ENCODE measurements around the gene MAGOH. TPM values are rescaled to one million over a fixed set of nuclear protein-coding genes. Genes with fewer than 3 reads are reported as not detected.
"Not testable (repeated sequence)": the region's sequence is repeated elsewhere in the genome, so short reads cannot be mapped to it uniquely, and the experiment has no call there.

MAGOH gene
- total RNA-seq, 1 experiment from 2014 or later, result 44.5 TPM

DNA sequence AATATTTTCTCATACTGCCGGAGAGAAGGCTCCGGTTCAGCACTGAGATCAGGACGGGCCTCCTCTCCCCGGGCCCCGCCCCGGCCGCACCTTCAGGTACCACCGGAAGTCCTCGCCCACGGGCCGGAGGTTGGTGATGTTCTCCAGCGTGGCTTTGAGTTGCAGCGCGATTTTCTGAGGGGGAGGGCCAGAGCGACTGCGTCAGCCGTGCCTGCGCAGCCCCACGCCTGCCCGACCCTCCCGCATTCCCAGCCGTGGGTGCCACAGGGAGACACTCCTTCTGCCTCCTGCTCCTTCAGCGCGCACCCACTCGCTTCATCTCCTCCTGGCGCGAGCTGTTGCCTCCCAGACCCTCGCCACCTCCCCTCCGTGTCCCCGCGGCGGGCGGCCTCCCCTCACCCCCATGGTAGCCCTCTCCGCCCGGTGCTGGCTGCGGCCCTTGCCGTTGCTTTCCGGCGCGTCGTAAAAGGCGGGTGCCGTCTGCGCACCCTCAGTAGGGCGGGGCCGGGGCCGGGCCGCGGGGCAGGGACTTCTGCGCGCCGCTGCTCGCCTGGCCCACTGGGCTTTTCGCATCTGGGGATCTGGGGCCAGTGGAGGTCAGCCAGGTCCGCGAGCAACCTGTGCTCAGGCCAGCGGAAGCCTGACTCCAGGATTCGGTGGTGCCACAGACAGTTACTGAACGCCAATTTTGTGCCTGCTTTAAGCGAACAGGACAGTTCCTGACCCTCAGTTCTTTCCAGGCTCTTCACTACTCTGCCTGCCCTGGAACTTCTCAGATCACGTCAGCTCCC, 18.0 kb downstream of the MAGOH start, which contains the start of gene CZIB:
TSS of gene CZIB (minus strand) at position 464 of the 791 bp plus-strand sequence. CDS start at position 405, 59 bp downstream.
- peak; percentile 90 for DNase-seq (ENCODE audit: low read depth)

DNA sequence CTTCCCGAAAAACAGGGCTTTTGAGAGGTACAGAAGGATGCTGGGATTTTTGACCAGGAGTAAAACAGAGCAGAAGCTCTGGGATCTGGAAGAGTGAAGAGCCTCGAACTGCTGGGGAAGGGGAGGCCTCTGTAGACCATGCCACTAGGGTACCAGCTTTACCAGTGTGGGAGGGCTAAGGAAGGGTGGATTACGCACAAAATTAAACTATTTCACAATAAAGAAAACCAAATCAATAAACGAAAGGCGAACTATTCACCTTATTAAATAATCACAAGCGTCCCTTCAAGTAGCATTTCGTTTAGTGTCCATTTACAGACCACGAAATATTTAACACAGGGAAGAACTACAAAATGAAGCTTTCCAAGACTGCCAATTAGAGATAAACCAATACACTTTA, 18.6 kb downstream of the MAGOH start:
- DNase-seq (ENCODE audit: low read depth), result no peak

DNA sequence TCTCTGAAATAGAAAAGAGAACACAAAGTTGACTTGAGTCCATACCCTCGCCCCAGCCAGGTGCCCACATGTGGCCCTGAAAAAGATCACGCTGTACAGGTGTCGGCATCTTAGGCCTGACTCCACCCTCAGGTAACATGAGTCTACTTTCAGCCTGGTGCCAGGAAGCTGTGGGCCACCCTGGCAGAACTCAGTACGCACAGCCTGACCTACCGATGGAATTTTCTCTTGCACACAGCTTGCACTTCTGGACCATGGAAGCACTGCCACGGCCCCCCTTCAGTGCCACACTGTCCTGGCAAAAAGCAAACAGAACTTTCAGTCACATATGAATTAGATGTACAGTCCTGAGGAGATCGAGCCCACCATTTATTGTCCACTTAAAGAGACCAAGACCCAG, 20.1 kb downstream of the MAGOH start:
- no peak for DNase-seq (ENCODE audit: low read depth)

DNA sequence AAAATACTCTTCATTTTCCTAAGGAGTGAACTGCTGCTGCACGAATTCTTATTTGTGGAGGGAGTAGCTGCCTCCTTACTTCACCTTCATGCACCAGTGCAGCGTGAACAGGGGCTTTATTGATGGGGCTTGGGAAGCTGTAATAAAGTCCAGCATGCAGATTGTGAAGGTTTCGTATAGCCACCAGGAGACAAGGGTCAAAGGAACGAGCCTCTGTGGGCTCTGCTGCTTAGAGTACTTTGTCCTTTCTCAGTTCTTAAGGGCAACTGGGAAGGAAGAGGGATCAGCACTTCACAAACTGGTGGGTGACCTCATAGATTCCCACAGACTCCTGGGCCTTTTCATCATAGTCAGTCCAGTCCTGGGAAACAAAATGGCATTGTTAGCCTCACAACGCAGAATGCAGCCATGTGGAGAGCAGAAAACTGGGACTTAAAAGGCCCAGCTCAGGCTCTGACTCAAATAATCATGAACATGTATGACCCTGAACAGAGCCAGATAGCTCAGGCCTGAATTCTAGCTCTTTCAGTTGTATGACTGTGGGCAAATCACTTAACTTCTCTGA, 23.9 kb downstream of the MAGOH start:
- DNase-seq (ENCODE audit: low read depth), result no peak

DNA sequence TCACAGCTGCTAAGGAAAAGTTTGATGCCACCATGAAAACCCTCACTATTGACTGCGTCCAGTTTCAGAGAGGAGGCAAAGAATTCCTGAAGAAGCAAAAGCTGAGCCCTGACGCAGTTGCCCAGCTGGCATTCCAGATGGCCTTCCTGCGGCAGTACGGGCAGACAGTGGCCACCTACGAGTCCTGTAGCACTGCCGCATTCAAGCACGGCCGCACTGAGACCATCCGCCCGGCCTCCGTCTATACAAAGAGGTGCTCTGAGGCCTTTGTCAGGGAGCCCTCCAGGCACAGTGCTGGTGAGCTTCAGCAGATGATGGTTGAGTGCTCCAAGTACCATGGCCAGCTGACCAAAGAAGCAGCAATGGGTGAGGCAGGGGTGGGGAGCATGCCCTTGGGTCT, 27.4 kb downstream of the MAGOH start:
- DNase-seq (ENCODE audit: low read depth), result no peak

DNA sequence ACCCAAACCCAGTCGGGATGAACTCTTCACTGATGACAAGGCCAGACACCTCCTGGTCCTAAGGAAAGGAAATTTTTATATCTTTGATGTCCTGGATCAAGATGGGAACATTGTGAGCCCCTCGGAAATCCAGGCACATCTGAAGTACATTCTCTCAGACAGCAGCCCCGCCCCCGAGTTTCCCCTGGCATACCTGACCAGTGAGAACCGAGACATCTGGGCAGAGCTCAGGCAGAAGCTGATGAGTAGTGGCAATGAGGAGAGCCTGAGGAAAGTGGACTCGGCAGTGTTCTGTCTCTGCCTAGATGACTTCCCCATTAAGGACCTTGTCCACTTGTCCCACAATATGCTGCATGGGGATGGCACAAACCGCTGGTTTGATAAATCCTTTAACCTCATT, 28.0 kb downstream of the MAGOH start:
- DNase-seq (ENCODE audit: low read depth), result no peak

- DNase-seq (ENCODE audit: low read depth), result no peak
Measured at GRCh38 chr1:53207726-53208125, 30.6 kb downstream of the MAGOH start.

DNA sequence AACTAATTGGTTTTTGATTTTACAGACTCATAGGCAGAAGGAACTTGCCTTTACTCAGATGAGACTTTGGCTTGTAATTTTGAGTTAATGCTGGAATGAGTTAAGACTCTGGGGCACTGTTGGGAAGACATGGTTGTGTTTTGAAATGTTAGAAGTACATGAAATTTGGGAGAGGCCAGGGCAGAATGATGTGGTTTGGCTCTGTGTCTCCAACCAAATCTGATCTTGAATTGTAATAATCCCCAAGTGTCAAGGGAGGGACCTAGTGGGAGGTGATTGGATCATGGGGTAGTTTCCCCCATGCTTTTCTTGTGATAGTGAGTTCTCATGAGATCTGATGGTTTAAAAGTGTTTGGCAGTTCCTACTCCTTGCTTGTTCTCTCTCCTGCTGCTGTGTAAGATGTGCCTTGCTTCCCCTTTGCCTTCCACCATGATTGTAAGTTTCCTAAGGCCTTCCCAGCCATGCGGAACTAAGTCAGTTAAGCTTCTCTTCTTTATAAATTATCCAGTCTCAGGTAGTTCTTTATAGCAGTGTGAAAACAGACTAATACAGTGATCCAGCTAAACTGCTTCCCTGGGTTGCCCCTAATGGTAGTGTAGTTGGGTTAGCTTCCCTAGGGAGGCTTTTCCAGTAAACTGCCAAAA, 31.5 kb downstream of the MAGOH start:
- no peak for DNase-seq (ENCODE audit: low read depth)

DNA sequence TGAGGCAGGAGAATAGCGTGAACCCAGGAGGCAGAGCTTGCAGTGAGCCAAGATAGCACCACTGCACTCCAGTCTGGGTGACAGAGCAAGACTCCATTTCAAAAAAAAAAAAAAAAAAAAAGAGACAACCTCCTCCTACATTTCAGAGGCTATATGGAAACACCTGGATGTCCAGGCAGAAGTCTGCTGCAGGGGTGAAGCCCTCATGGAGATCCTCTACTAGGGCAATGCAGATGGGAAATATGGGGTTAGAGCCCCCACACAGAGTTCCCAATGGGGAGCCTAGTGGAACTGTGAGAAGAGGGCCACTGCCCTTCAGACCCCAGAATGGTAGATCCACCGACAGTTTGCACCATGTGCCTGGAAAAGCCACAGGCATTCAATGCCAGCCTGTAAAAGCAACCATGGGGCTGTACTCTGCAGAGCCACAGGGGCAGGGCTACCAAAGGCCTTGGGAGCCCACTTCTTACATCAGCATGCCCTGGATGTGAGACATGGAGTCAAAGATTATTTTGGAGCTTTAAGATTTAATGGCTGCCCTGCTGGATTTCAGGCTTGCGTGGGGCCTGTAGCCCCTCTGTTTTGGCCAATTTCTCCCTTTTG, 32.1 kb downstream of the MAGOH start:
- DNase-seq (ENCODE audit: low read depth), result not testable (repeated sequence)

DNA sequence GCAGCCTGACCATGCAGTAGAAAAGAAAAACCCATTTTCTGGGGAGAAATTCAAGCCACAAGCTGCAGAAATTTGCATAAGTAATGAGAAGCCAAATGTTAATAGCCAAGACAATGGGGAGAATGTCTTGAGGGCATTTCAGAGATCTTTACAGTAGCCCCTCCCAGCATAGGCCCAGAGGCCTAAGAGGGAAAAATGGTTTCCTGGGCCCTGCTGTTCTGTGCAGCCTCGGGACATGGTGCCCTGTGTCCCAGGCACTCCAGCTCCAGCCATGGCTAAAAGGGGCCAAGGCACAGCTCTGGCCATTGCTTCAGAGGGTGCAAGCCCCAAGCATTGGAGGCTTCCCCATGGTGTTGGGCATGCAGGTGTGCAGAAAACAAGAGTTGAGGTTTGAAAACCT, 32.8 kb downstream of the MAGOH start:
- not testable (repeated sequence) for DNase-seq (ENCODE audit: low read depth)

- DNase-seq (ENCODE audit: low read depth), result no peak
Measured at GRCh38 chr1:53203466-53203865, 34.9 kb downstream of the MAGOH start.

DNA sequence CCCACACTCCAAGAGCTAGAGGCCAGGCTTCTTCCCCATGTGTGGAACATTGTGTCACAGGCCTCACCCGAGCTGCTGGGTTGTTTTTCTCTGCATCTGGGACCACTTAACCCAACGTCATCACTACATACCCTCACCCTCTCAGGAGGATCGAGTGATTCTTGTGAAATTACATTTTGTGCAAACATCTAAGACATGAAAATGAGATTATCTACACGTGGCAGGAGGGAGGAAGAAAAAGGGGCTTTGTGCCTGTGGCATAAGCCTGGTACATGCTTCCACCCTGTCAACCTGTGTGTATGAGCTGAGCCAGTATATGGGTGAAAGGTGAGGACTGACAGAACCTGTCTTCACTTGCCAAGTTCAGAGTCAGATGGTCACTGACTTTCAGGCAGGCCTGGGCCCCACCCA, 40.1 kb downstream of the MAGOH start:
- no peak for DNase-seq (ENCODE audit: low read depth)

- peak; percentile 22 for DNase-seq (ENCODE audit: low read depth)
Measured at GRCh38 chr1:53197291-53198200, 40.8 kb downstream of the MAGOH start.

GRCh38 chr1:53196485-53197290, 41.6 kb downstream of the MAGOH start, which contains the start of gene CPT2:
Gene CPT2 (plus strand): TSS chr1:53196824. CDS start chr1:53196944, 120 bp downstream.
- DNase-seq (ENCODE audit: low read depth), result peak; percentile 94

DNA sequence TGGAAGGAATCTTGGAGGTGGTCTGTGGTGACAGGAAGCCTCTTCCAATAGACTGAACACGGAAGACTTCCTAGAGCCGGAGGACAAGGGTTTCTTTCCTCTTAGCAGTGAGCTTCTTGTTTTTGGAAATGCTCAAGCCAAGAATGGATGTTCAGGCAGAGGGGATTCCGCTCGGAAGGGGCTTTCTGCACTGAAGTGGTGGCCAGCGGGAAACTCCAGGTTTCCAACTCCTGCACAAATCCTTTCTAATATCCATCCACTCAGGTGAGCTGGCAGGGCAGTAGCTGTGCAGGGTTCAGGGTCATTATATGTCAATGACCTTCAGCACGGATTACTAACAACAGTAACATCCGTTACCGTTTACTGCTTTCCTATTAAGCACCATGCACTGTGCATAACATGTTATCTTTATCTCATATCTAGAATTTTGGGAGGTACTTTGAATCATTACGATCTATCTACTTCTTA, 42.3 kb downstream of the MAGOH start:
- no peak for DNase-seq (ENCODE audit: low read depth)

- DNase-seq (ENCODE audit: low read depth), result no peak
Measured at GRCh38 chr1:53195246-53196016, 42.9 kb downstream of the MAGOH start.

DNA sequence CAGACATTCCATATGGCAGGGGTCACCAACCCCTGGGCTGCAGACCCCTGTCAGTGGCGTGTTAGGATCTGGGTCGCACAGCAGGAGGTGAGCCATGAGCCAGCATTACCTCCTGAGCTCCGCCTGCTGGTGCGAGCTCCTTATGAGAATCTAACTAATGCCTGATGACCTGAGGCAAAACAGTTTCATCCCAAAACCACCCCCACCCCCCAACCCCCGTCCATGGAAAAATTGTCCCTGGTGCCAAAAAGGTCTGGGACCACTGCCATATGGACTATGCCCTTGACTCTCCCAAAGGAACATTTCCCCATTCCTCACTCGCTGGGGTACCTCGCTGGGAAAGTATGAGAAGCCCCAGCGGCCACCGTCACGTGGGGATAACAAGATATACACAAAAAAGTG, 48.1 kb downstream of the MAGOH start:
- no peak for DNase-seq (ENCODE audit: low read depth)

- no peak for DNase-seq (ENCODE audit: low read depth)
Measured at GRCh38 chr1:53189061-53189460, 49.3 kb downstream of the MAGOH start.

- no peak for DNase-seq (ENCODE audit: low read depth)
Measured at GRCh38 chr1:53188099-53188498, 50.2 kb downstream of the MAGOH start.

DNA sequence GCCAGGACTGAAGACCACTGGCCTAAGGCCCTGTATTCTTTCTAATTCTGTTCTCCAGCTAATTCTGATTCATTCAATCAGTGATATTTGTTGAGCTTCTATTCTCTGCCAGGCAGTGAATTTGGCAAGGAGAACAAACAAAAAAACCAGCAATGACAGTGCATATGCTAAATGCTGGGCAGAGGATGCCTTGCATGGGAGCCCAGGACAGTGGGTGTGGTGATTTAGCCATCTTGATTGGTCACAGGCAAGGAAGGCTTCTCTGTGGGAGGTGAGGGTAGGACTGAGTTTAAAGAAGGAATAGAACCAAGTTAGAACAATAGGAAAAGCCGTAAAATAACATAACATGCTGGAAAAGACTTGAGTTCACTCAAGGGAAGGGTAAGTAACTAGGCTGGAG, 50.9 kb downstream of the MAGOH start:
- no peak for DNase-seq (ENCODE audit: low read depth)

All from RPMI7951 (cell line).